Keratinocyte (primary cell): Measurements from ENCODE around the gene PDE11A. TPM values are rescaled to one million over a fixed set of nuclear protein-coding genes. Genes with fewer than 3 reads are reported as not detected.

Experiments used
- DNase-seq: peaks from one replicate; pipeline ENCODE4 v3.0.0-alpha.2; 2011; ENCODE audit warnings: low read depth, missing footprints, low spot score
- FAIRE-seq: peaks from 2 replicates; lab custom pipeline; 2011; peaks lifted over from hg19 to GRCh38; lab: Jason Lieb, UNC
- H2AFZ ChIP-seq: 2 replicates; pipeline ENCODE4 v1.6.0; 2012; ENCODE audit warnings: low read length, control low read depth, inconsistent platforms; ENCODE audit not compliant: control insufficient read depth
- H3K27ac ChIP-seq: 2 replicates; pipeline ENCODE4 v1.5.1; 2011; ENCODE audit warnings: low read length; ENCODE audit not compliant: control insufficient read depth, insufficient read depth
- H3K27me3 ChIP-seq: 3 replicates; pipeline ENCODE4 v1.6.0; 2011; ENCODE audit warnings: low read length; ENCODE audit not compliant: control insufficient read depth, insufficient read depth; ENCODE audit errors: extremely low read depth
- H3K36me3 ChIP-seq, 2 experiments: 2 replicates in 1 of 2; 3 replicates in 1 of 2; pipeline ENCODE4 v1.5.1; 2011; ENCODE audit warnings: low read length in 2 of 2, mild to moderate bottlenecking in 1 of 2; ENCODE audit not compliant: control insufficient read depth in 2 of 2, insufficient read depth in 2 of 2; ENCODE audit errors: extremely low read depth in 1 of 2
- H3K4me1 ChIP-seq: 3 replicates; pipeline ENCODE4 v1.5.1; 2011; ENCODE audit warnings: low read length; ENCODE audit not compliant: control insufficient read depth, insufficient read depth; ENCODE audit errors: extremely low read depth
- H3K4me2 ChIP-seq: 3 replicates; pipeline ENCODE4 v1.6.0; 2011; ENCODE audit warnings: low read depth, low read length; ENCODE audit not compliant: control insufficient read depth, insufficient read depth; ENCODE audit errors: extremely low read depth
- H3K4me3 ChIP-seq, 3 experiments: fragments of 200-600 bp in 1 of 3; sonication (generic) in 1 of 3; 2 replicates in 2 of 3; 3 replicates in 1 of 3; pipeline ENCODE4 v1.5.1; 2011 to 2016; ENCODE audit warnings: low read length in 3 of 3, mild to moderate bottlenecking in 3 of 3, control low read depth in 2 of 3, inconsistent platforms in 1 of 3, low read depth in 1 of 3, mixed read lengths in 1 of 3, mixed run types in 1 of 3, moderate library complexity in 1 of 3; ENCODE audit not compliant: control insufficient read depth in 2 of 3, insufficient read depth in 2 of 3; ENCODE audit errors: extremely low read depth in 1 of 3
- H3K79me2 ChIP-seq: 2 replicates; pipeline ENCODE4 v1.6.0; 2012; ENCODE audit warnings: low read length; ENCODE audit not compliant: control insufficient read depth, insufficient read depth
- H3K9ac ChIP-seq: 3 replicates; pipeline ENCODE4 v1.6.0; 2011; ENCODE audit warnings: low read length; ENCODE audit not compliant: control insufficient read depth, insufficient read depth; ENCODE audit errors: extremely low read depth
- H3K9me1 ChIP-seq: 3 replicates; pipeline ENCODE4 v1.6.0; 2011; ENCODE audit warnings: low read length; ENCODE audit not compliant: control insufficient read depth, insufficient read depth; ENCODE audit errors: extremely low read depth
- H3K9me3 ChIP-seq: 2 replicates; pipeline ENCODE4 v1.5.1; 2012; ENCODE audit warnings: low read depth, low read length; ENCODE audit not compliant: control insufficient read depth
- H4K20me1 ChIP-seq: 3 replicates; pipeline ENCODE4 v1.6.0; 2011; ENCODE audit warnings: low read length; ENCODE audit not compliant: control insufficient read depth, insufficient read depth; ENCODE audit errors: extremely low read depth
- CTCF ChIP-seq, 3 experiments: IDR thresholded peaks in 1 of 3; conservative IDR thresholded peaks in 1 of 3; optimal IDR thresholded peaks in 1 of 3; 2 replicates in 2 of 3; 3 replicates in 1 of 3; pipeline versions ENCODE3 to v1.5.1; 2011; ENCODE audit warnings: low read length in 3 of 3, mild to moderate bottlenecking in 3 of 3, moderate library complexity in 2 of 3, control low read depth in 1 of 3, inconsistent platforms in 1 of 3; ENCODE audit not compliant: insufficient read depth in 2 of 3; ENCODE audit errors: extremely low read depth in 1 of 3
- EZH2 ChIP-seq: IDR thresholded peaks from one replicate; pipeline ENCODE4 v1.6.1; 2012; ENCODE audit warnings: inconsistent platforms, mild to moderate bottlenecking, low read length, moderate library complexity
- dilution Hi-C: fragments of 300-500 bp; cut with MboI; formaldehyde crosslinking; loops from one replicate; pipeline ENCODE4 v1.7.0; 2020; ENCODE audit warnings: low sequenced_read_pairs; ENCODE audit not compliant: extremely low pct_ligation_motif_present
- polyA plus RNA-seq, 5 experiments: library from polyadenylated mRNA; depleted of rRNA in 3 of 5; stranded (reverse) in 3 of 5; stranded (forward) in 1 of 5; unstranded in 1 of 5; fragments of >200 nt; gene quantifications; 1 replicate in 1 of 5; 2 replicates in 3 of 5; 3 replicates in 1 of 5; pipeline versions ENCODE4 v1.2.1 to v1.2.3, GENCODE V29; 2011 to 2012; ENCODE audit warnings: missing spikeins in 2 of 5, low read depth in 1 of 5, low replicate concordance in 1 of 5

PDE11A gene
- polyA plus RNA-seq, 1 donor (not counting 4 experiments of a cell fraction or from before 2014, with no cell fraction given), result 0.01 TPM

- no peaks in the 10 kb centered on the region for H3K9me1 ChIP-seq
- FAIRE-seq (no peak), DNase-seq (no peak)
- no peak overlapping the region for H3K9ac ChIP-seq
- H3K79me2 ChIP-seq, result no peaks in the 10 kb centered on the region
- no peaks in the 10 kb centered on the region for H4K20me1 ChIP-seq
- dilution Hi-C loops, result no loop called here
- no peak overlapping the region for H3K4me3 ChIP-seq
- no peaks in the 10 kb centered on the region for H3K36me3 ChIP-seq
- H3K4me2 ChIP-seq, result no peak overlapping the region
- no peak for TF ChIP-seq CTCF (optimal IDR thresholded peaks at IDR 0.05 in 1 of 3, IDR thresholded peaks at IDR 0.05 in 1 of 3, conservative IDR thresholded peaks at IDR 0.05 in 1 of 3; ENCODE audit: extremely low read depth in 1 of 3, insufficient read depth in 2 of 3, low read length in 3 of 3)
- TF ChIP-seq EZH2, result no peak
- no peak overlapping the region for H2AFZ ChIP-seq
- H3K27me3 ChIP-seq, result peaks cover 5% of the 10 kb centered on the region
- H3K27ac ChIP-seq, result no peak overlapping the region
- no peaks in the 10 kb centered on the region for H3K9me3 ChIP-seq
- H3K4me1 ChIP-seq, result no peaks in the 10 kb centered on the region
Measured at GRCh38 chr2:177745531-177745930, 327.0 kb downstream of the PDE11A start.

- TF ChIP-seq EZH2 (no peak), CTCF (optimal IDR thresholded peaks at IDR 0.05 in 1 of 3, IDR thresholded peaks at IDR 0.05 in 1 of 3, conservative IDR thresholded peaks at IDR 0.05 in 1 of 3; ENCODE audit: extremely low read depth in 1 of 3, insufficient read depth in 2 of 3, low read length in 3 of 3) (no peak)
- Histone ChIP-seq H3K9ac (no peak overlapping the region), H3K36me3 (no peaks in the 10 kb centered on the region), H2AFZ (no peak overlapping the region), H3K27me3 (peaks cover 5% of the 10 kb centered on the region), H3K4me2 (no peak overlapping the region), H3K9me3 (no peaks in the 10 kb centered on the region), H3K9me1 (no peaks in the 10 kb centered on the region), H3K4me1 (no peaks in the 10 kb centered on the region), H3K27ac (no peak overlapping the region), H4K20me1 (no peaks in the 10 kb centered on the region), H3K4me3 (no peak overlapping the region), H3K79me2 (no peaks in the 10 kb centered on the region)
- dilution Hi-C loops, result no loop called here
- no peak for FAIRE-seq
- no peak for DNase-seq
Measured at GRCh38 chr2:177742851-177743250, 329.7 kb downstream of the PDE11A start.
